CD14-positive monocyte (primary cell): ENCODE results near the gene ADGRF4. TPM values are rescaled to one million over a fixed set of nuclear protein-coding genes. Genes with fewer than 3 reads are reported as not detected.

ENCODE experiments used
- DNase-seq, 3 donors: peaks; one replicate each; pipeline ENCODE4 v3.0.0-alpha.2; 2011 to 2022
- H2AFZ ChIP-seq: 2 replicates; pipeline ENCODE4 v1.6.0; 2012; ENCODE audit warnings: mild to moderate bottlenecking, low read depth, low read length, inconsistent platforms; ENCODE audit not compliant: insufficient read depth, poor library complexity, severe bottlenecking
- H3K27ac ChIP-seq, 2 donors: 1 replicate in 1 of 2; 2 replicates in 1 of 2; pipeline ENCODE4 v1.5.1; 2012 to 2013; ENCODE audit warnings: low read length in 2 of 2, control low read depth in 1 of 2, inconsistent platforms in 1 of 2, low read depth in 1 of 2, mild to moderate bottlenecking in 1 of 2
- H3K27me3 ChIP-seq, 2 donors: one replicate each; pipeline versions ENCODE4 v1.6.0 to v1.6.1; 2011 to 2013; ENCODE audit warnings: low read length in 2 of 2; ENCODE audit not compliant: control insufficient read depth in 2 of 2, insufficient read depth in 2 of 2
- H3K36me3 ChIP-seq, 2 donors: replicated peaks in 1 of 2; 1 replicate in 1 of 2; 2 replicates in 1 of 2; pipeline versions ENCODE4 v1.5.1 to v1.6.1; 2012 to 2013; ENCODE audit warnings: low read length in 2 of 2, control low read depth in 1 of 2, inconsistent platforms in 1 of 2, mild to moderate bottlenecking in 1 of 2; ENCODE audit not compliant: insufficient read depth in 2 of 2, control insufficient read depth in 1 of 2
- H3K4me1 ChIP-seq, 2 donors: 1 replicate in 1 of 2; 2 replicates in 1 of 2; pipeline versions ENCODE4 v1.5.1 to v1.6.1; 2012 to 2013; ENCODE audit warnings: low read length in 2 of 2, control low read depth in 1 of 2, inconsistent platforms in 1 of 2, mild to moderate bottlenecking in 1 of 2, moderate library complexity in 1 of 2; ENCODE audit not compliant: insufficient read depth in 2 of 2, control insufficient read depth in 1 of 2
- H3K4me2 ChIP-seq: replicated peaks from 2 replicates; pipeline ENCODE3; 2012; ENCODE audit warnings: low read length, moderate library complexity, mild to moderate bottlenecking; ENCODE audit not compliant: poor library complexity, severe bottlenecking; ENCODE audit errors: extremely low read depth
- H3K4me3 ChIP-seq, 3 experiments: fragments of 200-600 bp in 1 of 3; sonication (generic) in 1 of 3; replicated peaks in 1 of 3; 1 replicate in 2 of 3; 2 replicates in 1 of 3; pipeline ENCODE4 v1.5.1; 2011 to 2013; ENCODE audit warnings: low read length in 3 of 3, mild to moderate bottlenecking in 3 of 3, control low read depth in 2 of 3, low read depth in 2 of 3, inconsistent platforms in 1 of 3, moderate library complexity in 1 of 3
- H3K79me2 ChIP-seq: 2 replicates; pipeline ENCODE4 v1.6.0; 2012; ENCODE audit warnings: mild to moderate bottlenecking, control low read depth, inconsistent platforms, low read length, moderate library complexity; ENCODE audit not compliant: insufficient read depth
- H3K9ac ChIP-seq: 2 replicates; pipeline ENCODE4 v1.6.0; 2017; ENCODE audit warnings: low read length, mild to moderate bottlenecking; ENCODE audit not compliant: insufficient read depth, poor library complexity, severe bottlenecking
- H3K9me3 ChIP-seq, 2 donors: replicated peaks in 1 of 2; 1 replicate in 1 of 2; 2 replicates in 1 of 2; pipeline versions ENCODE4 v1.5.1 to v1.6.1; 2012 to 2013; ENCODE audit warnings: low read length in 2 of 2, control low read depth in 1 of 2; ENCODE audit not compliant: control insufficient read depth in 1 of 2, insufficient read depth in 1 of 2
- H4K20me1 ChIP-seq: 2 replicates; pipeline ENCODE4 v1.6.0; 2012; ENCODE audit warnings: mild to moderate bottlenecking, low read length, control low read depth, moderate library complexity; ENCODE audit not compliant: insufficient read depth
- H3K27ac Mint-ChIP-seq, 7 donors: one replicate each; pipeline ENCODE4 v1.8.0; 2020; ENCODE audit warnings: mild to moderate bottlenecking in 7 of 7, mixed read lengths in 7 of 7, moderate library complexity in 6 of 7, inconsistent platforms in 2 of 7
- H3K27me3 Mint-ChIP-seq, 3 donors: one replicate each; pipeline ENCODE4 v1.8.0; 2021 to 2022; ENCODE audit warnings: low read depth in 3 of 3, mild to moderate bottlenecking in 3 of 3, mixed read lengths in 3 of 3, moderate library complexity in 3 of 3, inconsistent platforms in 1 of 3
- H3K36me3 Mint-ChIP-seq, 2 donors: one replicate each; pipeline ENCODE4 v1.8.0; 2020; ENCODE audit warnings: mixed read lengths in 2 of 2, inconsistent platforms in 1 of 2, mild to moderate bottlenecking in 1 of 2
- H3K4me1 Mint-ChIP-seq: one replicate; pipeline ENCODE4 v1.8.0; 2020; ENCODE audit warnings: mild to moderate bottlenecking, mixed read lengths
- H3K4me3 Mint-ChIP-seq, 2 donors: one replicate each; pipeline ENCODE4 v1.8.0; 2020; ENCODE audit warnings: mild to moderate bottlenecking in 2 of 2, mixed read lengths in 2 of 2, moderate library complexity in 1 of 2
- H3K9me3 Mint-ChIP-seq, 7 donors: one replicate each; pipeline ENCODE4 v1.8.0; 2020 to 2022; ENCODE audit warnings: mixed read lengths in 7 of 7, mild to moderate bottlenecking in 6 of 7, moderate library complexity in 6 of 7, inconsistent platforms in 2 of 7
- CTCF ChIP-seq: fragments of 200-600 bp; IDR thresholded peaks from one replicate; pipeline ENCODE4 v1.8.0; 2022; ENCODE audit warnings: antibody characterized with exemption, mild to moderate bottlenecking
- WGBS: methylation state at CpG from one replicate; pipeline ENCODE4 v1.1.5; 2013; ENCODE audit warnings: missing lambda C conversion rate; ENCODE audit not compliant: insufficient coverage; 5-methylcytosine and 5-hydroxymethylcytosine counted together
- intact Hi-C, 2 donors: fragments of 100-400 bp; cut with micrococcal nuclease; formaldehyde crosslinking; loops; one replicate each; pipeline versions ENCODE4 v1.15.0 to v1.15.1; 2023
- polyA plus RNA-seq, 3 donors: library from polyadenylated mRNA; depleted of rRNA in 1 of 3; unstranded in 2 of 3; stranded (reverse) in 1 of 3; fragments of 300-500 nt in 2 of 3; fragments of >200 nt in 1 of 3; fragmentation: Illumina TruSeq in 2 of 3; gene quantifications; 1 replicate in 2 of 3; 2 replicates in 1 of 3; pipeline ENCODE4 v1.2.3, GENCODE V29; 2012 to 2021

ADGRF4 gene
- polyA plus RNA-seq, 3 donors, result not detected

DNA sequence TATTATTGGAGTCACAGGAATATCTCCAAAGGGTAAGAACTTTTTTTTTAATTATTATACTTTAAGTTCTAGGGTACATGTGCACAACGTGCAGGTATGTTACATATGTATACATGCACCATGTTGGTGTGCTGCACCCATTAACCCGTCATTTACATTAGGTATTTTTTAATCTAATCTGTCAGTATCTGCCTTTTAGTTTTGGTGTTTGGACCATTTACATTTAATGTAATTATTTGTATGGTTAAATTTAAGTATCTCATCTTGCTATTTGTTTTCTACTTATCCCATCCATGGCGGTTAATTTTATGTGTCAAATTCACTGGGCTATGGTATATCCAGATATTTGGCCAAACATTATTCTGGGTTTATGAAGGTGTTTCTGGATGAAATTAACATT is 68.1 kb downstream of the ADGRF4 start:
- no peak overlapping the region for H3K9ac ChIP-seq
- no peaks in the 10 kb centered on the region for H3K27me3 Mint-ChIP-seq
- intact Hi-C loops, result no loop called here
- no peaks in the 10 kb centered on the region for H3K79me2 ChIP-seq
- H3K27ac Mint-ChIP-seq, result no peak overlapping the region
- H3K27me3 ChIP-seq, result no peaks in the 10 kb centered on the region
- no peaks in the 10 kb centered on the region for H3K4me1 Mint-ChIP-seq
- H3K4me1 ChIP-seq, result no peaks in the 10 kb centered on the region
- H3K9me3 Mint-ChIP-seq, result peaks cover 0 to 4% (median 1%) of the 10 kb centered on the region in 7 donors
- H3K9me3 ChIP-seq, result no peaks in the 10 kb centered on the region
- H3K4me2 ChIP-seq, result no peak overlapping the region
- H2AFZ ChIP-seq, result no peak overlapping the region
- no peaks in the 10 kb centered on the region for H3K36me3 ChIP-seq
- no CpG with 5 or more reads among the region's 3 CpGs for WGBS
- no peak for DNase-seq
- no peak overlapping the region for H3K4me3 ChIP-seq
- H3K4me3 Mint-ChIP-seq, result no peak overlapping the region
- H3K36me3 Mint-ChIP-seq, result no peaks in the 10 kb centered on the region
- no peaks in the 10 kb centered on the region for H4K20me1 ChIP-seq
- TF ChIP-seq CTCF, result no peak
- no peak overlapping the region for H3K27ac ChIP-seq

DNA sequence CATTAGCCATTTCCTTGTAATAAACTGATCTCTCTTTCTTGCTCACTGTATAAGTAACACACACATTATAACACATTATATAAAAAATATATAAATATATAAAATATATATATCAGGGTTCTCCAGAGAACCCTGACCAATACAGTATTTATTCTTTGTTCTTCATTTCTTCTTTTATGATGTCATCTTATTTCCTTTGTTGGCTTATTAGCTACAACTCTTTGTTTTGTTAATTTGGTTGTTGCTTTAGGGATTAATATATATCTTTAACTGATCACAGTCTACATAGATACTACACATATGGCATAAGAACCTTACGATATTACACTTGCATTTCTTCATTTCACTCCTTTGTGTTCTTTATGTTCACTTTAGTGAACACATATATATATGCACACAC is 68.7 kb downstream of the ADGRF4 start:
- H3K4me3 Mint-ChIP-seq, result no peak overlapping the region

More for the DNA sequence above, 68.7 kb downstream of the ADGRF4 start:
- peaks cover 0 to 4% (median 1%) of the 10 kb centered on the region in 7 donors for H3K9me3 Mint-ChIP-seq
- Histone ChIP-seq H3K9ac (no peak overlapping the region), H3K27ac (no peak overlapping the region), H3K4me1 (no peaks in the 10 kb centered on the region), H3K79me2 (no peaks in the 10 kb centered on the region), H3K4me2 (no peak overlapping the region), H3K9me3 (no peaks in the 10 kb centered on the region), H3K36me3 (no peaks in the 10 kb centered on the region), H3K4me3 (no peak overlapping the region), H4K20me1 (no peaks in the 10 kb centered on the region), H2AFZ (no peak overlapping the region), H3K27me3 (no peaks in the 10 kb centered on the region)
- H3K4me1 Mint-ChIP-seq, result no peaks in the 10 kb centered on the region
- H3K36me3 Mint-ChIP-seq, result no peaks in the 10 kb centered on the region
- TF ChIP-seq CTCF, result no peak
- no peaks in the 10 kb centered on the region for H3K27me3 Mint-ChIP-seq
- intact Hi-C loops, result no loop called here
- no CpG with 5 or more reads among the region's 1 CpG for WGBS
- no peak overlapping the region for H3K27ac Mint-ChIP-seq
- no peak for DNase-seq
